ENCODE measurements around the gene RASAL2.
"Not testable (repeated sequence)": the region's sequence is repeated elsewhere in the genome, so short reads cannot be mapped to it uniquely, and the experiment has no call there.

Gene RASAL2

DNA sequence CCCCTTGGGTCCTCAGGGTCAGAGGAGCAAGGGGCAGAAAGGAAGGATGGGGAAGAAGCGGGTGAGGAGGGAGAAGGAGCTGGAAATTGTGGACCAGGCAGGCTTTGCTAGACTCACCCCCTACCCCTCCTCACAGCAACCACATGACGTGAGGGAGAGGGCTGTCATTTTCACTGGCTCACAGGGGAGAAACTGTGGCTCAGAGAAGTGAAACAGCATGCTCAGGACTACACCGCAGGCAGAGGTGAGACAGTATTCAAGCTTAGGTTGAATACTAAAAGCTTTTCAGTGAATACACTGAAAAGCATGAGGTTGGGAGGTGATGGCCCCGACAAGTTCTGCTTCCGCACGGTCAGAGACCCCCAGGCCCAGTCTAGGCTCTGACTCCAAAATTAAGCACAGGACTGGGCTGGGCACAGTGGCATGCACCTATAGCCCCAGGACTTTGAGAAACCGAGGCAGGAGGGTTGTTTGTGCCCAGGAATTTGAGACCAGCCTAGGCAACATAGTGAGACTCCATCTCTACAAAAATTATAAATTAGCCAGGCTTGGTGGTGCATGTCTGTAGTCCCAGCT, 404.1 kb downstream of the RASAL2 start:
- no peak for ATAC-seq

DNA sequence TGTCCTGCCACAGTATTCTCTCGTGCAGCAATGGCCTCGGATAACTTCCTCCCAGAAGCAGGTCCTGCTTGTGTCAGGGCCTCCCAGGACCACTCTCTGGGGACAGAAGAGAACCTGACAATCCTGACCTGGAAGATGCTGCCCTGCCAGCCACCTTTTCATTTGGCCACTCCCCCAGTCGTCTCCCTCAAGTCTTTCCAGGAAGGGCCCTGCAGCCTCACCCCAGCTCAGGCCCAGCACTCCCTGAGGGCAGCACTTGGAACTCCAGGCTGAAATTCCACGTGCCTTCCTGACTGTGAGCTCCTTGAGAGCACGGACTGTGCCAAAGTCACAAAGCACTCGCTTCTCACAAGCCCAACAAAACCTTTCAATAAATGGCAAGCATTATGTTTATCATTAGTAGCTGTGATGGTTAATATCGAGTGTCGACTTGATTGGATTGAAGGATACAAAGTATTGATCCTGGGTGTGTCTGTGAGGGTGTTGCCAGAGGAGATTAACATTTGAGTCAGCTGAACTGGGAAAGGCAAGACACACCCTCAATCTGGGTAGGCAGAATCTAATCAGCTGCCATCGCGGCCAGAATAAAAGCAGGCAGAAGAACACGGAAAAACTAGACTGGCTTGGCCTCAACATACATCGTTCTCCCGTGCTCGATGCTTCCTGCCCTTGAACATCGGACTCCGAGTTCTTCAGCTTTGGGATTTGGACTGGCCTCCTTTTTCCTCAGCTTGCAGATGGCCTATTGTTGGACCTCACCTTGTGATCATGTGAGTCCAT, 405.2 kb downstream of the RASAL2 start:
- no peak for ATAC-seq

DNA sequence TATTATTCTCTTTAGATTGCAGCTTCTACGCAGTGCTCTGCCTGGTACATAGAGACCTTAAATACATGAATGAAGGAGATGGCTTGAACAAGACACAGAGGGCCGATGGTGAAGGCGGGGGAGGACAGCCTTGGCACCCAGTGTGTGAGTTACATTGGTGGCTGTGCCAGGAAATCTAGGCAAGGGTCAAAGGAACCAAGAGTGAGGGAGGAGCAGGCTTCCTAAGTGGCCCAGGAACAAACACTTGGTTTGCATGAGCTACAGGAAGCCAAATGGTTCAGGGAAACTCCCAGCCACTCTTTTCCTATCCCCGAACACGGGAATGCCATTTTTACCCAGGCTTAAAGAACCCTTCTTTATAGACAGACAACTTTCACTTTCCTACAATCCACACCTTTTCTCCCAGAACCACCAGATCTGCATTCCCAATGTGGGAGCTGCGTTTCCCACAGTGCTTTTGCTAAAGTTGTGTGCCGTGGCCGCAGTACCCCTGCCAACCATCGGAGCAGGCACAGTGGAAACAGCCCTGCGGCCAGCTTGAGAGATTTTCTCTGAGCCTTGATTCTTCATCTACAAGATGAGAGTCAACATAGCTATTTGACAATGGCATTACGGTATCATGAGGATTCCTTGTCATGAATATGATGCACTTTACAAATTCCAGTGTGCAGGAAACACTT, 406.3 kb downstream of the RASAL2 start:
- no peak for ATAC-seq

DNA sequence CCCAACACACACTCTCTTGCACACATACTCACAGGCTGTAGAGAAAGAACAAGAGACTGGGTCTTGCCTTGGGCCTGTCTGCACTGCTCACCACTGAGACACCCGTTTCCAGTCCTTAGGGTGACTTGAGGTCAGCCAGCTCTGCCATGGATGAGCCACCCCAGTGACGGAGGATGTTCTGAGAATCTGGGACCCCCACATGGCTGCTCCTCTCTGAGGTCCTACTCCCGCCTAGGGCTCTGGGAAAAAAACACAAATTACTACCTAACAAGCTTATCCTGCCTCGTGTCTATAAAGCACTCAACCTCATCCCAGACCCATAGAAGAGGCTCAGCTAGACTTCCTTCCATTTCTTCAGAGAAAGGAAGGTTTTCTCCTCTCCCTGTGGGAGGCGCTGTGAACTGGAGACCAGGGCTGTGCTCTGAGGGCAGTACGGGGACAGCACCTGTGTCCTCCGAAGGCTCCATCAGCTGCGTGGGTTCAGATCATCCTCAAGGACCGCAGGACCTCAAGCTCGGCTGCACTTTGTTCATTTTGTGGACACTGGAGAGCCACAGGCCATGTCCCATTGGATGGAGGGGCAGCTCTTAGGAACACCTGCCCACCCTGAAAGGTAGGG, 407.1 kb downstream of the RASAL2 start:
- ATAC-seq, result no peak

- no peak for ATAC-seq
Measured at GRCh38 chr1:178501705-178502329, 407.9 kb downstream of the RASAL2 start.

GRCh38 chr1:178502330-178502714, 408.4 kb downstream of the RASAL2 start:
- no peak for ATAC-seq

DNA sequence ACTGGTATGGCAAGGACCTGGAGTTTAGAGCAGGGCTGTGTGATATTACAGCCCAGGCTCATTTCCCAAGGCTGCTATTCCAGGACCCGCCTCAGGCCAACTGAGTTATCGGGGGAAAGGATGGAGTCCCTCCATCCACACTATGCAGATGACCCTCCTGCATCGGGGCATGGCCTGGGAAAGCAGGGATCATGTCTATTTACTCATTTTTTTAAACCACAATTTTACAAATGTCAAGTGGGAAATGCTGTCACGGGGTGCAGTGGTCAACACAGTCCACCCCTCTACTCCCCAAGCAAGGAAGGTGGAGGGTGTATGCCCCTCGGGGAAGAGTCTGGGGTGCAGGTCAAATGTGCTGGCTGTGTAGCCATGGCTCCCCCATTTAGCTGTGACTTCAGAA, 409.0 kb downstream of the RASAL2 start:
- no peak for ATAC-seq

- not testable (repeated sequence) for ATAC-seq
Measured at GRCh38 chr1:178503316-178503715, 409.4 kb downstream of the RASAL2 start.

GRCh38 chr1:178503849-178504248, 409.9 kb downstream of the RASAL2 start:
- ATAC-seq, result no peak

GRCh38 chr1:178504286-178504685, 410.4 kb downstream of the RASAL2 start:
- ATAC-seq, result no peak

- ATAC-seq, result no peak
Measured at GRCh38 chr1:178506177-178506576, 412.3 kb downstream of the RASAL2 start.

GRCh38 chr1:178506669-178507068, 412.8 kb downstream of the RASAL2 start:
- ATAC-seq, result no peak

DNA sequence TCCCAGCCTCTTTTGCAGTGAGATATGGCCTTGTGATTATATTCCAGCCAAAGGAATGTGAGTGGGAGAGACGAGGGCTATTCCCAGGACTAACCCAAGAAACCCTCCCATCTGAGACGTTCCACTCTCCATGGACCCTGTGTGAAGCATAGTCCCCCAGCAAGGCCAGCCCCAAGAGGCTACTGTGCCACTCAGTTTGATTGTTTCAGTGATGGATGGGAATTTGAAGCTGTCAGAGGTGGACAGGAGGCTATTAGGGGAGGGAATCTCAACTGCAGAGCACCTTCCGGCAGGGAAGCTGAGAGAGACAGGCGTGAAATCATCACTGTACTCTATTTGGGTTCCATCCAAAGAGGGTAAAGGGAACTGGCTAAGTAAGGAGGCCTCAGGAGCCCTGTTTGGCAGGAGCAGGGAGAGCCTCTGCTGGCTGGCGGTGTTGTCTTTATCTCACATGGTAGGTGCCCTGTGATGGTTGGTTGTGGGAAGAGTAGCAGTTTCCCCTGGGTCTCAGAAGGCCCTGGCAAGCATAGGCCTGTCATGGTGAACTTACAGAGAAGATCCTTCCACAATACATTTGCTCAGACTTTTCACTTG, 415.6 kb downstream of the RASAL2 start:
- ATAC-seq, result no peak

GRCh38 chr1:178510155-178510554, 416.3 kb downstream of the RASAL2 start:
- ATAC-seq, result no peak

DNA sequence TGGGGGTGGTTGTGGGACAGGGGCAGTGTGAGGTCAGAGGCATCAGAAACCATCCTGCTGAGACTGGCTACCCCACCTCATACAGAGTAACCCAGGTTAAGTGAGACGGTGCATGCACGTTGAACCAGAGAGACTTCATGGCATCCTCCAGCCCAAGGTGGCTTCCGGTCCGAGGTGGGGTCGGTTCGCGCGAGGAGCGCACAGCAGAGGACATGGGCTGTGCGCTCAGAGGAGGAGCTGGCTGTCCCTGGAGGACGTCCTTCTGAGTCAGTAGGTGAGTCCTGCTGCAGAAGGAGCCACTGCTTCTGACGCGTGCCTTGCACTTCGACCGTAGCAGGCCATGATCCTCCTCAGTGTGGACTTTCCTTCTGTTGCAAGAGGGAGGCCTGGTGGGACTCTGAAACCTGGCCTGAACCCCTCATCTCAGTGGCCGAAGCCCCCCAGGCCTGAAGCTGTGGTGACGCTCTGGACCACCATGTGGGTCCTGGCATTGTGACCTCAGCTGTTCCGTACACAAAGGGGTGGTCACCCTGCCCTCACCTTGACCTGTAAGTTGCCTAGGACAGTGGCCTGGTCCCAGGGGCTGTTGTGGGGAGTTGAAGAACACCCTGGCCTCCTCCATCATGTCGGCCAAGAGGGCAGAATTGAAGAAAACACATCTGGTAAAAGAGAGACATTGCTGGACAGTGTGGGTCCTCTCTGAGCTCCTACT, 418.8 kb downstream of the RASAL2 start, which contains the start of gene TEX35:
TEX35 (plus strand) TSS at position 544 of the 712 bp plus-strand sequence; CDS start at position 624, 80 bp downstream.
- ATAC-seq, result no peak

DNA sequence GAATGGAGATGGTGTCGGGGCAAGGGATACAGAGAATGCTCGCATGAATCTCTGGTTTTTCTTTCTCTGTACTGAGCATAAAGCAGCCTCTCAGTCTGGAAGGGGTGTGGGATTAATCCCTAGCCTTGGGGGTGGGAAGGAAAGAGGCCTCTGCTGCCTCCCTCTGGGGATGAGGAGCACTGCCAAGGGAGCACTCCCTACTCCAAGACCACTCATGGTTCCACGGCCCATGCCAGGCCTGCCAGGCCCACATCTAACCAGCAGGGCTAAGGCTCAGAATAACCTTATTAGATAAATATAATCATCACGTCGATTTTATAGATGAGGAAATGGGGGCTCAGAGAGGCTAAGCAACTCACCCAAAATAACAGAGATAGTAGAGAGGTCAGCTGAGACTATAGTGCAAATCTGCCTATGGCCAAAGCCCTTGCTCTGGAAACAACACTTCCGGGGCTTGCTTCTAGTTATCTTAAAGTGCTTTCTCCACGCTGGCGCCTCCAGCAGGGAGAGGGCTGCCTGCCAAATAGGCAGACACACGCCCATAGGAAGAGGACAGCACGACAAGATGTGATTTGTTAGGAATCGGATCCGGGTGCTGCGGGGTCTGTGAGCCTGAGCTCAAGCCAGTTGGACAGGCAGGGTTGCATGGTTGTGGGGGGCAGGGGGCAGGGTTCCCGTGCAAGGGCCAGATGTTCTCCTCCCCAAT, 419.5 kb downstream of the RASAL2 start:
- no peak for ATAC-seq

- no peak for ATAC-seq
Measured at GRCh38 chr1:178516110-178516509, 422.2 kb downstream of the RASAL2 start.

GRCh38 chr1:178518894-178519293, 425.0 kb downstream of the RASAL2 start:
- ATAC-seq, result no peak

DNA sequence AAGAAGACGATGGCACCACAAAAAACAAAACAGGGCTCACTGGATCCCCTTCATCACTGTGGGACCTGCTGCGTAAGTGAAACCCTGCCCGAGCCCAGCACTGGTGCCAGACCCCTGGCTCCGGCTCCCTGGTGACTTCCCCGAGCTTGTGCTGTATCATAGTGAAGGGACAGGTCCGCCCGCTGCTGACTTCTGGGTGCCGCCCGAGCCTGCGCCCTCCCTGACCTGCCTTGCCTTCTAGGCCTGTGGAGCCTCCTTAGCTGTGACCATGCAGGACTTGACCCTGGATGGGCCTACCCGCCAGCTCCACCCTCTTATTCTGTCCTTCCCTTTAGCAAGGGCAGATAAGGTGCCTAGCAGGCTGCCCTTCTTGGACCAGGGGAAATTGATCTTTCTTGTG, 426.9 kb downstream of the RASAL2 start:
- ATAC-seq, result no peak

GRCh38 chr1:178521241-178521640, 427.3 kb downstream of the RASAL2 start:
- no peak for ATAC-seq

DNA sequence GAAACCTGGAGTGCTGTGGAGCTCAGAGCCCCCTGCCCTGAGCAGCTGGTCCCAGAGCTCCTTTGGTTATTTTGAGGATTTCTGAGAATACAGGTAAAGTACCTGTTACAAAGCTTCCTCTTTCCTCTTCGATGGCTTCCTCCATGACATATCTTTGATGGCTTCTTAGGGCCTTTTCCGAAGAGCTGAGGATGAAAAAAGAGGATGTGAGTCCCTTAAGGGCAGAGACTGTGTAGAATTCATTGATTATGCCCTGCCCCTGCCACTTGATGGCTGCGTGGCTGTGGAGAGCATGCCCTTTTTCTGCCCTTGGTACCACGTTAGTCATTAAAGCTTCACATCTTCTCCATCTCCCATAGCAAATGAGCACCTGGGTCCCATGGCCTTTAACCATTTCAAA, 433.2 kb downstream of the RASAL2 start:
- no peak for ATAC-seq
